ENCODE results near the gene LRBA. TPM values are rescaled to one million over a fixed set of nuclear protein-coding genes. Genes with fewer than 3 reads are reported as not detected.

LRBA gene
- total and polyA plus RNA-seq, 4 donors, result 11.8 to 149 (median 34.2) TPM

DNA sequence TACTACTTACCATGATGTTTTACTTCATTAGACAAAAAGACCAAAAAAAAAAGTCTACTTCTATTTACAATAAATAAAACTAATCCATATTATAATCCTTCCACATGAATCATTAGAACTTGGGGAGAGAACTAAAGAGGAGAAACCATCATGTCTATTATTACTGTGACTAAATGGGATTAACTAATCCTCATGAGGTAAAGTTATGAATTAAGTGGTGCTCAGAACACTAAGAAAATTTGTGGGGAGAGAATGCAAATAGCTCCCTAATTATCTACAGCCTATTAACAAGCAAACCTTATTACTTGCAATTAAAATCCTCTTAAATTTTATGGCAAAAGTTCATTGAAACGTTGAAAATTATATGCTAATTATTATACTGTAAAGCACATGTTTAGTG, 364.3 kb downstream of the LRBA start:
- DNase-seq, result no peak
- Histone ChIP-seq H3K9ac (ENCODE audit: insufficient read depth in 1 of 2, low read length in 2 of 2) (no peak overlapping the region), H3K9me3 (ENCODE audit: control insufficient read depth in 4 of 4, insufficient read depth in 3 of 4, low read length in 3 of 4) (no peaks in the 10 kb centered on the region), H3K36me3 (ENCODE audit: control insufficient read depth in 4 of 4, insufficient read depth in 4 of 4, low read length in 4 of 4) (no peaks in the 10 kb centered on the region), H3K27me3 (ENCODE audit: control insufficient read depth in 3 of 3, insufficient read depth in 3 of 3, low read length in 2 of 3) (no peaks in the 10 kb centered on the region), H3K27ac (ENCODE audit: low read depth in 1 of 2, low read length in 1 of 2) (no peak overlapping the region), H3K4me1 (ENCODE audit: control insufficient read depth in 5 of 5, insufficient read depth in 5 of 5, low read length in 5 of 5) (no peaks in the 10 kb centered on the region), H3K4me3 (no peak overlapping the region)
- WGBS, 2 donors, result 87 to 92% methylated on average over 1 of the region's 1 CpG
- TF ChIP-seq CTCF (IDR thresholded peaks at IDR 0.05; ENCODE audit: control extremely low read depth, extremely low read depth), result no peak
- no peak for ATAC-seq (ENCODE audit: insufficient read depth, low FRiP score)

- H3K9ac ChIP-seq (ENCODE audit: insufficient read depth in 1 of 2, low read length in 2 of 2), result no peak overlapping the region
- no peaks in the 10 kb centered on the region for H3K9me3 ChIP-seq (ENCODE audit: control insufficient read depth in 4 of 4, insufficient read depth in 3 of 4, low read length in 3 of 4)
- DNase-seq, result peak in 1 of 3 donors; percentile 8
- WGBS, 2 donors, result 91 to 93% methylated on average over 3 of the region's 3 CpGs
- H3K4me1 ChIP-seq (ENCODE audit: control insufficient read depth in 5 of 5, insufficient read depth in 5 of 5, low read length in 5 of 5), result no peaks in the 10 kb centered on the region
- H3K27ac ChIP-seq (ENCODE audit: low read depth in 1 of 2, low read length in 1 of 2), result no peak overlapping the region
- no peaks in the 10 kb centered on the region for H3K36me3 ChIP-seq (ENCODE audit: control insufficient read depth in 4 of 4, insufficient read depth in 4 of 4, low read length in 4 of 4)
- no peak for ATAC-seq (ENCODE audit: insufficient read depth, low FRiP score)
- no peak for TF ChIP-seq CTCF (IDR thresholded peaks at IDR 0.05; ENCODE audit: control extremely low read depth, extremely low read depth)
- no peak overlapping the region for H3K4me3 ChIP-seq
- no peaks in the 10 kb centered on the region for H3K27me3 ChIP-seq (ENCODE audit: control insufficient read depth in 3 of 3, insufficient read depth in 3 of 3, low read length in 2 of 3)
Measured at GRCh38 chr4:150648123-150648522, 367.0 kb downstream of the LRBA start.

DNA sequence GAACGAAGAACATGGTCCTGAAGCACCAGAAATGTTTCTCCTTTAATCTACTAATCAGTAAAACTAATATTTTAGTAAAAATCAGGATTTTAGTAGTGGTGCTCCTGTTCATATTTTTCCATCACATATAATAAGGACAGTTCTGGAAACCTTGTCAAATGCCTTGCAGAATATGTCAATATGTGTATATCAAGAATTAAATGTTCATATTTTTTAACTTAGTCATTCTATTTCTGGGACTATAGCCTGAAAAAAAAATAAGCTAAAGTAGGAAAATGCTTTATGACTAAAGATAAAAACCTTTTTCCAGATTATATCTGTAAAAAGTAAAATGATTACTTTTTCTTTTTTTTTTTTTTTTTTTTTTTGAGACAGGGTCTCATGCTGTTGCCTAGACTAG, 368.1 kb downstream of the LRBA start:
- Histone ChIP-seq H3K27ac (ENCODE audit: low read depth in 1 of 2, low read length in 1 of 2) (no peak overlapping the region), H3K4me3 (no peak overlapping the region), H3K9me3 (ENCODE audit: control insufficient read depth in 4 of 4, insufficient read depth in 3 of 4, low read length in 3 of 4) (no peaks in the 10 kb centered on the region), H3K9ac (ENCODE audit: insufficient read depth in 1 of 2, low read length in 2 of 2) (no peak overlapping the region), H3K27me3 (ENCODE audit: control insufficient read depth in 3 of 3, insufficient read depth in 3 of 3, low read length in 2 of 3) (no peaks in the 10 kb centered on the region), H3K36me3 (ENCODE audit: control insufficient read depth in 4 of 4, insufficient read depth in 4 of 4, low read length in 4 of 4) (no peaks in the 10 kb centered on the region), H3K4me1 (ENCODE audit: control insufficient read depth in 5 of 5, insufficient read depth in 5 of 5, low read length in 5 of 5) (no peaks in the 10 kb centered on the region)
- WGBS, 2 donors, result 94 to 95% methylated on average over 1 of the region's 1 CpG
- DNase-seq (no peak), ATAC-seq (ENCODE audit: insufficient read depth, low FRiP score) (no peak)
- no peak for TF ChIP-seq CTCF (IDR thresholded peaks at IDR 0.05; ENCODE audit: control extremely low read depth, extremely low read depth)

GRCh38 chr4:150641612-150642011, 373.5 kb downstream of the LRBA start:
- no peak for ATAC-seq (ENCODE audit: insufficient read depth, low FRiP score)
- Histone ChIP-seq H3K27ac (ENCODE audit: low read depth in 1 of 2, low read length in 1 of 2) (no peak overlapping the region), H3K27me3 (ENCODE audit: control insufficient read depth in 3 of 3, insufficient read depth in 3 of 3, low read length in 2 of 3) (no peaks in the 10 kb centered on the region), H3K9ac (ENCODE audit: insufficient read depth in 1 of 2, low read length in 2 of 2) (no peak overlapping the region), H3K36me3 (ENCODE audit: control insufficient read depth in 4 of 4, insufficient read depth in 4 of 4, low read length in 4 of 4) (no peaks in the 10 kb centered on the region), H3K4me1 (ENCODE audit: control insufficient read depth in 5 of 5, insufficient read depth in 5 of 5, low read length in 5 of 5) (no peaks in the 10 kb centered on the region), H3K9me3 (ENCODE audit: control insufficient read depth in 4 of 4, insufficient read depth in 3 of 4, low read length in 3 of 4) (no peaks in the 10 kb centered on the region), H3K4me3 (no peak overlapping the region)
- no peak for DNase-seq
- TF ChIP-seq CTCF (IDR thresholded peaks at IDR 0.05; ENCODE audit: control extremely low read depth, extremely low read depth), result no peak
